Loucy (cell line): ENCODE data around the gene HNF4A.

Experiments used
- EZH2phosphoT487 ChIP-seq: fragments of 200-600 bp; IDR thresholded peaks from 2 replicates; pipeline ENCODE4 v1.6.1; 2018; ENCODE audit warnings: antibody characterized with exemption, mild to moderate bottlenecking, moderate library complexity, borderline replicate concordance
- TF ChIP-seq, protein P1 (sequence below): fragments of 200-600 bp; sonication (generic); conservative IDR thresholded peaks from 2 replicates; pipeline ENCODE4 v1.5.1; 2014; ENCODE audit warnings: mild to moderate bottlenecking, antibody characterized with exemption, low read length

DNA sequence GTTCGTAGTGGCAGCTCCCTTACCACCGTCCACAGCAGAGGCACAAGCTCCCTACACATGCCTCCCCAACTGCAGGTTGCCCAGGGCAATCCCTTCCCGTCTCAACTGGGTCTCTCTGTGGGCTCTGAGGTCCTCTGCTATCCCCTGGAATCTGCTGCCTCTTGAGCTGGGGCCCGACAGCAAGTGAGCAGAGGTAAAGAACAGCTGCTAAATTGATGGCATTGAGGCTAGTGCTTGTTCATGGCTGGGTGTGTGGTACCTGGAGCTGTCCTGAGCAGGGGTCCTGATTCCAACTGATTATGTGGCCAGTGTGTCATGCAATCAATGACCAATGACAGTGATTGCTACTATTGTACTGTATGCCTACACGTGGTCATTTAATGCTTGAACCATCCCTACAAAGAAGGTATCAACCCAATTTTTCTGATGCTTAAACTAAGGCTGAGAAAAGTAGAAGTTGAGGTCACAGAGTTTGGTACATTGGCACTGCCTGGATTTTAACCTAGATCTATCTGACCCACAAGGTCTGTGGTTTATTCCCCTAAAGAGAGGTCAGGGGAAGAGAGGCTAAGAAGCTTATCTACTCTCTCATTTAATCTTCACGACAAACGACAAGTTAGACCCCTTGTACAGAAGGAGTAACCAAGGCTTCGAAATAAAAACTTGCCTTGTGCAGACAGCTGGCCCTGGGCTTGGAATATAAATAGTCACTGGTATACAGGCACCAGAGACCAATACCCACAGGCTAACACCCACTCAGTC is 41.1 kb downstream of the HNF4A start:
- TF ChIP-seq, protein P1, sequence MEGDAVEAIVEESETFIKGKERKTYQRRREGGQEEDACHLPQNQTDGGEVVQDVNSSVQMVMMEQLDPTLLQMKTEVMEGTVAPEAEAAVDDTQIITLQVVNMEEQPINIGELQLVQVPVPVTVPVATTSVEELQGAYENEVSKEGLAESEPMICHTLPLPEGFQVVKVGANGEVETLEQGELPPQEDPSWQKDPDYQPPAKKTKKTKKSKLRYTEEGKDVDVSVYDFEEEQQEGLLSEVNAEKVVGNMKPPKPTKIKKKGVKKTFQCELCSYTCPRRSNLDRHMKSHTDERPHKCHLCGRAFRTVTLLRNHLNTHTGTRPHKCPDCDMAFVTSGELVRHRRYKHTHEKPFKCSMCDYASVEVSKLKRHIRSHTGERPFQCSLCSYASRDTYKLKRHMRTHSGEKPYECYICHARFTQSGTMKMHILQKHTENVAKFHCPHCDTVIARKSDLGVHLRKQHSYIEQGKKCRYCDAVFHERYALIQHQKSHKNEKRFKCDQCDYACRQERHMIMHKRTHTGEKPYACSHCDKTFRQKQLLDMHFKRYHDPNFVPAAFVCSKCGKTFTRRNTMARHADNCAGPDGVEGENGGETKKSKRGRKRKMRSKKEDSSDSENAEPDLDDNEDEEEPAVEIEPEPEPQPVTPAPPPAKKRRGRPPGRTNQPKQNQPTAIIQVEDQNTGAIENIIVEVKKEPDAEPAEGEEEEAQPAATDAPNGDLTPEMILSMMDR, result no peak
- no peak for TF ChIP-seq EZH2phosphoT487
